H1 (cell line): Measurements from ENCODE around the gene UBE2E2. TPM values are rescaled to one million over a fixed set of nuclear protein-coding genes. Genes with fewer than 3 reads are reported as not detected.

Source experiments
- CTCF ChIA-PET: fragments of 300-600 bp; sonication (Branson Sonifier 250); formaldehyde crosslinking; loops from one replicate; lab custom pipeline; 2021; ENCODE audit not compliant: partially characterized antibody; lab: Charles Lee
- POLR2A ChIA-PET: fragments of 300-600 bp; sonication (Branson Sonifier 250); formaldehyde crosslinking; loops from one replicate; lab custom pipeline; 2021; ENCODE audit warnings: inconsistent platforms; ENCODE audit not compliant: partially characterized antibody; lab: Charles Lee
- DNase-seq, 2 experiments: peaks; one replicate each; pipeline versions ENCODE4 v3.0.0 to v3.0.0-alpha.2; 2010 to 2022; ENCODE audit warnings: low spot score in 2 of 2, low read depth in 1 of 2, mixed read lengths in 1 of 2
- FAIRE-seq: peaks from 2 replicates; lab custom pipeline; 2011; peaks lifted over from hg19 to GRCh38; lab: Jason Lieb, UNC
- H2AFZ ChIP-seq: 2 replicates; pipeline ENCODE4 v1.8.1; 2012; ENCODE audit warnings: low read length, inconsistent platforms
- H2AK5ac ChIP-seq: 2 replicates; pipeline ENCODE4 v1.6.1; 2013; ENCODE audit warnings: low read depth, low read length
- H2BK120ac ChIP-seq: replicated peaks from 2 replicates; pipeline ENCODE3; 2013; ENCODE audit warnings: low read depth, low read length, inconsistent platforms
- H2BK12ac ChIP-seq: 2 replicates; pipeline ENCODE4 v1.6.1; 2013; ENCODE audit warnings: low read depth, low read length
- H2BK15ac ChIP-seq: 2 replicates; pipeline ENCODE4 v1.6.1; 2013; ENCODE audit warnings: low read length
- H2BK20ac ChIP-seq: 2 replicates; pipeline ENCODE4 v1.6.1; 2013; ENCODE audit warnings: low read length
- H2BK5ac ChIP-seq: 2 replicates; pipeline ENCODE4 v1.6.1; 2013; ENCODE audit warnings: low read depth, low read length
- H3K14ac ChIP-seq: 2 replicates; pipeline ENCODE4 v1.6.1; 2013; ENCODE audit warnings: inconsistent platforms; ENCODE audit not compliant: insufficient read length
- H3K18ac ChIP-seq: 2 replicates; pipeline ENCODE4 v1.6.1; 2013; ENCODE audit warnings: low read length; ENCODE audit errors: extremely low read depth
- H3K23ac ChIP-seq: 2 replicates; pipeline ENCODE4 v1.6.1; 2013; ENCODE audit warnings: inconsistent platforms; ENCODE audit not compliant: insufficient read length
- H3K23me2 ChIP-seq: 2 replicates; pipeline ENCODE4 v1.6.1; 2013; ENCODE audit warnings: low read depth, low read length
- H3K27ac ChIP-seq: 2 replicates; pipeline ENCODE4 v1.6.1; 2011; ENCODE audit warnings: low read depth, low read length, inconsistent platforms
- H3K27me3 ChIP-seq, 4 experiments: replicated peaks in 1 of 4; 1 replicate in 1 of 4; 2 replicates in 3 of 4; pipeline versions ENCODE4 v1.6.1 to v1.8.1; 2011 to 2013; ENCODE audit warnings: low read length in 3 of 4, mild to moderate bottlenecking in 3 of 4, inconsistent platforms in 2 of 4, mixed read lengths in 2 of 4, moderate library complexity in 1 of 4; ENCODE audit not compliant: control insufficient read depth in 3 of 4, insufficient read depth in 3 of 4; ENCODE audit errors: extremely low read depth in 1 of 4
- H3K36me3 ChIP-seq, 4 experiments: 2 replicates each; pipeline versions ENCODE4 v1.6.1 to v1.8.1; 2011 to 2013; ENCODE audit warnings: mild to moderate bottlenecking in 4 of 4, low read length in 3 of 4, moderate library complexity in 2 of 4, control low read depth in 1 of 4, inconsistent platforms in 1 of 4; ENCODE audit not compliant: insufficient read depth in 4 of 4, control insufficient read depth in 2 of 4
- H3K4ac ChIP-seq: replicated peaks from 2 replicates; pipeline ENCODE3; 2013; ENCODE audit warnings: low read length, low read depth, mixed read lengths, inconsistent platforms; ENCODE audit not compliant: insufficient read length
- H3K4me1 ChIP-seq, 4 experiments: replicated peaks in 1 of 4; 1 replicate in 1 of 4; 2 replicates in 3 of 4; pipeline versions ENCODE4 v1.6.1 to v1.8.1; 2011 to 2013; ENCODE audit warnings: low read length in 3 of 4, inconsistent platforms in 2 of 4, mixed read lengths in 1 of 4; ENCODE audit not compliant: insufficient read depth in 4 of 4, control insufficient read depth in 3 of 4
- H3K4me2 ChIP-seq, 2 experiments: 2 replicates each; pipeline versions ENCODE4 v1.6.1 to v1.8.1; 2011 to 2013; ENCODE audit warnings: low read depth in 2 of 2, low read length in 2 of 2, control low read depth in 1 of 2, inconsistent platforms in 1 of 2, mild to moderate bottlenecking in 1 of 2; ENCODE audit not compliant: insufficient read depth in 1 of 2
- H3K4me3 ChIP-seq, 4 experiments: fragments of 200-600, 300-600 bp in 1 of 4; sonication (generic), shearing (Covaris generic), sonication (Bioruptor Twin) in 1 of 4; 2 replicates each; pipeline versions ENCODE4 v1.5.1 to v1.8.1; 2011 to 2016; ENCODE audit warnings: low read length in 4 of 4, low read depth in 3 of 4, control low read depth in 2 of 4, inconsistent platforms in 2 of 4, mild to moderate bottlenecking in 2 of 4, mixed read lengths in 1 of 4, moderate library complexity in 1 of 4; ENCODE audit not compliant: insufficient read depth in 2 of 4; ENCODE audit errors: extremely low read depth in 1 of 4
- H3K56ac ChIP-seq: replicated peaks from 2 replicates; pipeline ENCODE3; 2013; ENCODE audit warnings: low read depth, mild to moderate bottlenecking, mixed read lengths, low read length, inconsistent platforms; ENCODE audit not compliant: insufficient read length
- H3K79me1 ChIP-seq: 2 replicates; pipeline ENCODE4 v1.6.1; 2013; ENCODE audit warnings: low read depth, low read length, control low read depth
- H3K79me2 ChIP-seq, 2 experiments: 2 replicates each; pipeline versions ENCODE4 v1.6.1 to v1.8.1; 2012 to 2013; ENCODE audit warnings: low read length in 2 of 2, mild to moderate bottlenecking in 2 of 2, inconsistent platforms in 1 of 2; ENCODE audit not compliant: insufficient read depth in 2 of 2, control insufficient read depth in 1 of 2
- H3K9ac ChIP-seq, 4 experiments: replicated peaks in 1 of 4; 1 replicate in 1 of 4; 2 replicates in 3 of 4; pipeline versions ENCODE4 v1.6.1 to v1.8.1; 2011 to 2013; ENCODE audit warnings: low read depth in 3 of 4, low read length in 3 of 4, control low read depth in 2 of 4, mild to moderate bottlenecking in 2 of 4, moderate library complexity in 2 of 4, inconsistent platforms in 1 of 4; ENCODE audit errors: extremely low read depth in 1 of 4
- H3K9me3 ChIP-seq, 2 experiments: 2 replicates each; pipeline versions ENCODE4 v1.6.1 to v1.8.1; 2012 to 2013; ENCODE audit warnings: mild to moderate bottlenecking in 2 of 2, moderate library complexity in 2 of 2, control low read depth in 1 of 2, inconsistent platforms in 1 of 2, low read depth in 1 of 2, low read length in 1 of 2, mixed read lengths in 1 of 2; ENCODE audit not compliant: insufficient read depth in 2 of 2
- H4K20me1 ChIP-seq, 2 experiments: replicated peaks in 1 of 2; 2 replicates each; pipeline versions ENCODE3 to v1.8.1; 2011 to 2013; ENCODE audit warnings: inconsistent platforms in 2 of 2, low read length in 2 of 2, mild to moderate bottlenecking in 1 of 2; ENCODE audit not compliant: insufficient read depth in 2 of 2, control insufficient read depth in 1 of 2
- H4K5ac ChIP-seq: 2 replicates; pipeline ENCODE4 v1.6.1; 2013; ENCODE audit warnings: low read length, low read depth, mixed read lengths, inconsistent platforms; ENCODE audit not compliant: insufficient read length
- H4K8ac ChIP-seq: 2 replicates; pipeline ENCODE4 v1.8.0; 2013; ENCODE audit warnings: mild to moderate bottlenecking, moderate library complexity, low read length, inconsistent platforms; ENCODE audit not compliant: insufficient read depth; ENCODE audit errors: extremely low read depth
- H4K91ac ChIP-seq: replicated peaks from 2 replicates; pipeline ENCODE3; 2013; ENCODE audit warnings: low read length, mixed read lengths, inconsistent platforms; ENCODE audit not compliant: insufficient read length
- GTF2F1 ChIP-seq: IDR thresholded peaks from 2 replicates; pipeline ENCODE4 v1.6.1; 2012; ENCODE audit warnings: low read depth, low read length, improper control_type of control experiment, borderline replicate concordance
- RAD21 ChIP-seq, 2 experiments: IDR thresholded peaks in 1 of 2; conservative IDR thresholded peaks in 1 of 2; 2 replicates each; pipeline ENCODE4 v1.6.1; 2011; ENCODE audit warnings: low read depth in 2 of 2, low read length in 2 of 2, improper control_type of control experiment in 1 of 2, inconsistent platforms in 1 of 2, mild to moderate bottlenecking in 1 of 2, moderate library complexity in 1 of 2
- WGBS, 2 experiments: shearing (Covaris generic) in 1 of 2; methylation state at CpG; one replicate each; pipeline versions ENCODE4 v1.1.6 to v1.1.7; 2013 to 2015; ENCODE audit warnings: low lambda C conversion rate in 2 of 2, mixed read lengths in 2 of 2, inconsistent platforms in 1 of 2, low coverage in 1 of 2, missing lambda C conversion rate in 1 of 2; ENCODE audit not compliant: insufficient replicate concordance in 2 of 2, insufficient coverage in 1 of 2, insufficient read length in 1 of 2; ENCODE audit errors: extremely low coverage in 1 of 2, missing lambda C conversion rate in 1 of 2; 5-methylcytosine and 5-hydroxymethylcytosine counted together
- polyA plus RNA-seq, 7 experiments: library from polyadenylated mRNA; depleted of rRNA in 3 of 7; stranded (reverse) in 5 of 7; unstranded in 2 of 7; fragments of >200 nt in 5 of 7; fragments of 200-250 nt in 2 of 7; gene quantifications; 1 replicate in 5 of 7; 2 replicates in 1 of 7; 4 replicates in 1 of 7; pipeline versions ENCODE4 v1.2.1 to v1.2.3, GENCODE V29; 2011 to 2013; ENCODE audit warnings: missing spikeins in 2 of 7, mixed read lengths in 2 of 7
- total RNA-seq: library from RNA; stranded (reverse); fragmentation: NEBNext Ultra II Directional; extraction: Animal tissue kit (Norgen Biotek cat#: 25700); gene quantifications from 2 replicates; pipeline ENCODE4 v1.2.1, GENCODE V29; 2021

Gene UBE2E2
- total and polyA plus RNA-seq, 2 of the 8 experiments (the other 6 are each of a cell fraction or from before 2014, with no cell fraction given) = 57.6 to 70.6 TPM

GRCh38 chr3:23232854-23233253 is 29.7 kb downstream of the UBE2E2 start:
- Histone ChIP-seq H3K56ac (no peak overlapping the region), H2BK20ac (no peak overlapping the region), H3K27me3 (no peaks in the 10 kb centered on the region), H3K23ac (no peak overlapping the region), H3K18ac (no peak overlapping the region), H3K9ac (no peak overlapping the region), H2BK12ac (no peak overlapping the region), H2BK120ac (no peak overlapping the region), H3K14ac (no peak overlapping the region), H3K4me2 (no peak overlapping the region), H3K4ac (no peak overlapping the region), H3K79me1 (peaks cover 8% of the 10 kb centered on the region), H3K4me1 (peaks cover 0 to 6% (median 2%) of the 10 kb centered on the region in 4 experiments; a peak in 2 of 7 replicates), H4K5ac (no peak overlapping the region), H3K27ac (no peak overlapping the region), H4K91ac (no peak overlapping the region), H4K8ac (no peak overlapping the region), H2AFZ (no peak overlapping the region), H2BK5ac (no peak overlapping the region), H3K4me3 (no peak overlapping the region), H2AK5ac (no peak overlapping the region), H3K23me2 (no peaks in the 10 kb centered on the region; the same call in 1 of the 2 replicates), H4K20me1 (peaks cover 0 to 5% of the 10 kb centered on the region in 2 experiments), H2BK15ac (no peak overlapping the region), H3K79me2 (peaks cover 0 to 70% of the 10 kb centered on the region in 2 experiments; a peak in 2 of 4 replicates), H3K9me3 (no peaks in the 10 kb centered on the region), H3K36me3 (no peaks in the 10 kb centered on the region)
- FAIRE-seq (no peak), DNase-seq (no peak)
- ChIA-PET POLR2A (no interaction called here), CTCF (no interaction called here)
- WGBS, 2 experiments = 69% methylated on average over 1 of the region's 1 CpG; no CpG with 5 or more reads in 1 of the 2 experiments
- TF ChIP-seq RAD21 (IDR thresholded peaks at IDR 0.05 in 1 of 2, conservative IDR thresholded peaks at IDR 0.05 in 1 of 2; ENCODE audit: low read depth in 2 of 2, low read length in 2 of 2) (peak in 1 of 2 experiments; percentile 13; a peak in 1 of 4 replicates), GTF2F1 (no peak)
